ENCODE data around the gene APLN.

APLN gene, protein sequence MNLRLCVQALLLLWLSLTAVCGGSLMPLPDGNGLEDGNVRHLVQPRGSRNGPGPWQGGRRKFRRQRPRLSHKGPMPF

DNA sequence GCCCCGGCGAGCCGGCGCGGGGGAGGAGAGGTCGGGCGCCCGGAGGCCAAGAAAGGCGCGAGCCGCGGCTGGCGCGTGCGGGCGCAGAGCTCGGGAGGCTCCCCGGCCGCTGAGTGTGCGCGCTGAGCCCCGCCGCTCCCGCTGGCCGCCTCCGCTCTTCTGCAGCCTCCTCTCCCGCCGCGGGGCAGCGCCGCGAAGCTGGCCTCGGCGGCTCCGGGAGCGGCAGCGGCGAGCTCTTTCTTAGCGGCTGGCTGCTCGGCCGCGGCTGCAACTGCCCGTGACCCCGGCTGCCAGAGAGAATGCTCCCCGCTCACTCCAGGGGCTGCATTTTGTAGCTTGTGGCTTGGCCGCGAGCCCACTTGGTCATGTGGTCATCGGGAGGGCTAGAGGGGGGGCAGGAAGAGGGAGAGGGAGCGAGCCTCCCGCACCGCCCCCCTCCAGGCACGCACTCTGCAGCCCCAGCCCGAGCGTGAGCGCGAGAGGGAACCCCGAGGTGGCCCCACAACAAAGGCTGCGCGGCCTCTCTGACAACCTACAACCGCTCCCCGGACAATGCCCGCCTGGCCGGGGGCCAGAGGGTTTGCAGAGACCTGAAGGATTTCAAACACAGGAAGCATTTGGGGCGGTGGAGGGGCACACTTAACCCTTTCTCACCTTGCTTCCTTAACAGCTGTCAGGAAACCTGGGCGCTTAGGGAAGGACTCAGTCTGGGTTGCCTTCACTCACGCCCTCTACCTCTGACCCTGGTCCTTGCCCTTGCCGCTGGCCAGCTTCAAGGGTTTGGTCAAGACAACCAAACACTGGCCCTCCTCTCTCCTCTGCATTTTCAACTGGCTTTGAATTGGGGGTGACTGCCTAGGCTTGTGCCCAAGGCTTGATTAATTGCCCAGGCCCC lies at the start of gene APLN:
Gene APLN (minus strand): TSS at position 305 of the 895 bp plus-strand sequence. CDS start 326 bp downstream, outside the sequence.
- H3K9me3 ChIP-seq (ENCODE audit: control insufficient read depth, insufficient read depth, low read length), result no peaks in the 10 kb centered on the region
- peak within 1 kb of the TSS; percentile 51 for H3K9ac ChIP-seq (ENCODE audit: low read depth, low read length)
- peaks cover 6% of the 10 kb centered on the region for H3K4me1 ChIP-seq (ENCODE audit: insufficient read depth, low read length)
- no peaks in the 10 kb centered on the region for H3K36me3 ChIP-seq (ENCODE audit: insufficient read depth, low read length)

GRCh38 chrX:129704491-129704890 lies 49.7 kb upstream of the APLN start:
- H3K36me3 ChIP-seq (ENCODE audit: insufficient read depth, low read length), result no peaks in the 10 kb centered on the region
- no peak overlapping the region for H3K9ac ChIP-seq (ENCODE audit: low read depth, low read length)
- 0 out of 2 replicates have a peak, but pooled peaks cover 3% of the 10 kb centered on the region for H3K9me3 ChIP-seq (ENCODE audit: control insufficient read depth, insufficient read depth, low read length)
- H3K4me1 ChIP-seq (ENCODE audit: insufficient read depth, low read length), result no peaks in the 10 kb centered on the region

DNA sequence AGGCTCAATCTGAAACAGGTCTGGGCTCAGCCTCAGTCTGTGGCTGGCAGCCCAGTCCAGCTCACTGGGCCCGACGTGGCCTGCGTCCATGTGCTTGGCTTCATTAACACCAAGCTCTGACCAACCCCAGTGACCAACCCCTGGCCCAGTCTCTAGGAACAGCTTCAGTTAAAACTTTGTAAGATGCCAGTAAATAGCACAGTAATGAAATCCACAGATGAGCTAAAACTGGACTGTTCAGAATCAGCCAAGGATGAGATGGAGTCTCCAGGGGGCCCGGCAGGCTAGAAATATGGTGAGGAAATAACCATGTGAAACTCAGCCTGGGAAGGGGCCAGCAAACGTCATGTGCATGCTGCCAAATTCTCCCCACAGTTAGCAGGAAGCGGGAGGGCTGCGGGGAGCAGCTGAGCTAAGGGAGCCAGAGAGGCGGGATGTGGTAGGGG lies 46.9 kb upstream of the APLN start:
- Histone ChIP-seq H3K36me3 (ENCODE audit: insufficient read depth, low read length) (no peaks in the 10 kb centered on the region), H3K9me3 (ENCODE audit: control insufficient read depth, insufficient read depth, low read length) (no peaks in the 10 kb centered on the region), H3K9ac (ENCODE audit: low read depth, low read length) (no peak overlapping the region), H3K4me1 (ENCODE audit: insufficient read depth, low read length) (peaks cover 16% of the 10 kb centered on the region)

- H3K9ac ChIP-seq (ENCODE audit: low read depth, low read length), result no peak overlapping the region
- peaks cover 25% of the 10 kb centered on the region for H3K4me1 ChIP-seq (ENCODE audit: insufficient read depth, low read length)
These were observed 45.8 kb upstream of the APLN start for GRCh38 chrX:129700536-129700935.

GRCh38 chrX:129698150-129698549 lies 43.4 kb upstream of the APLN start:
- Histone ChIP-seq H3K4me1 (ENCODE audit: insufficient read depth, low read length) (peaks cover 29% of the 10 kb centered on the region), H3K9ac (ENCODE audit: low read depth, low read length) (no peak overlapping the region), H3K36me3 (ENCODE audit: insufficient read depth, low read length) (no peaks in the 10 kb centered on the region), H3K9me3 (ENCODE audit: control insufficient read depth, insufficient read depth, low read length) (no peaks in the 10 kb centered on the region)

More at GRCh38 chrX:129700536-129700935, 45.8 kb upstream of the APLN start:
- H3K36me3 ChIP-seq (ENCODE audit: insufficient read depth, low read length), result no peaks in the 10 kb centered on the region
- H3K9me3 ChIP-seq (ENCODE audit: control insufficient read depth, insufficient read depth, low read length), result no peaks in the 10 kb centered on the region

DNA sequence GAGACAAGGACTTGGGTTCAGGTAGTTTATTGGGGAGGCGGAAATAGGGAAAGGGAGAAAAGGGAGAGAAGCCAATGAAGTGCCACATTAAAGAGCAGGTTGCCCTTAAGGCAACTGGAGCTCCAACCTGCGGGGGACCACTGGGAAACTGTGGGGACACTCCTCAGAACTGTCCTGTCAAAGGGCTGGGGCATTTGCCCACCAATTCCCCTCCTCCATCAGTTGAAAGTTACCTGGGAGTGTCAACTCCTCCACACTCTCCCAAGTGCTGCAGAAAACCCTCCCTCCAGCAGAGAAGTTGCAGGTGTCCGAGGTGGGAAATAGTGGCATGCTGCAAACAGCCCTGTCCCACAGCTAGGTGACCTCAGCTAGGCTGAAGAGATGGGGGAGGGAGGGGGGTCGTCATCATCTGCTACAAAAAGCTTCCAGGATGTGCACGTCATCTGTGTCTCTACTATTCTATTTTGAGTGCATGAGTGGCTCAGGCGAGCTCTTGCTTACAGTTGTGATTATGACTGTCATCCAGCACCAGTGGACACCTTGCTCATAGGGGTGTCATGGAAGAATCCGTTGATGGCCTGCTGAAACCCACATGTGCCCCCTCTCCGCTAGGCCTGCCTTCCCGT lies 42.6 kb upstream of the APLN start:
- Histone ChIP-seq H3K4me1 (ENCODE audit: insufficient read depth, low read length) (peaks cover 29% of the 10 kb centered on the region), H3K9ac (ENCODE audit: low read depth, low read length) (no peak overlapping the region), H3K36me3 (ENCODE audit: insufficient read depth, low read length) (no peaks in the 10 kb centered on the region), H3K9me3 (ENCODE audit: control insufficient read depth, insufficient read depth, low read length) (no peaks in the 10 kb centered on the region)

DNA sequence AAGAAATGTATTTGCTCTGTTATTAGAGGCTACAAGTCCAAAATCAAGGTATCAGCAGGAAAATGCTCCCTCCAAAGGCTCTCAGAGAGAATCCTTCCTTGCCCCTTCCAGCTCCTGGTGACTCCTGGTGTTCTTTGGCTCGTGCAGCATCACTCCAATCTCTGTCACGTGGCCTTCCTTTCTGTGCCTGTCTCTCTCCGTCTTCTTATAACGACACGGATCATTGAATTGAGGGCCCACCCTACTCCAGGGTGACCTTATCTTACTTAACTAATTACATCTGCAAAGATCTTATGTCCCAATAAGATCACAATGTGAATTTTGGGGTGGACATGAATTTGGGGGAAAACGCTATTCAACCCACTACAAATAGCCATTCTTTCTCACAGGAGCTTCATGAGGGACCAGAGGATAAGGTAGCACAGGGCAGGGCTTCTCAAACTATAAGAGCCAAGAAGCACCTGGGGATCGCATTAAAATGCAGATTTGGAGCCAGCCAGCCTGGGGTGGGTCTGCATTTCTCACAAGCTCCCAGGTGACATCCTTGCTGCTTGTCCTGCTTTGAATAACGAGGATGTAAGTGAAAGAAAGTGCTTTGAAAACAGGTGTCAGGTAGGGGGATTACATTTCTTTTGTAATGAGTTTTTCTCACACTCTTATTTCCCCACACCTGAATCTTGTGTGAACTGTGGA lies 41.9 kb upstream of the APLN start:
- no peaks in the 10 kb centered on the region for H3K36me3 ChIP-seq (ENCODE audit: insufficient read depth, low read length)
- H3K4me1 ChIP-seq (ENCODE audit: insufficient read depth, low read length), result peaks cover 29% of the 10 kb centered on the region
- H3K9ac ChIP-seq (ENCODE audit: low read depth, low read length), result no peak overlapping the region
- no peaks in the 10 kb centered on the region for H3K9me3 ChIP-seq (ENCODE audit: control insufficient read depth, insufficient read depth, low read length)

- Histone ChIP-seq H3K4me1 (ENCODE audit: insufficient read depth, low read length) (peaks cover 29% of the 10 kb centered on the region), H3K9ac (ENCODE audit: low read depth, low read length) (no peak overlapping the region), H3K9me3 (ENCODE audit: control insufficient read depth, insufficient read depth, low read length) (no peaks in the 10 kb centered on the region)
These were observed 41.2 kb upstream of the APLN start for GRCh38 chrX:129695937-129696336.

GRCh38 chrX:129695535-129695934 lies 40.8 kb upstream of the APLN start:
- peaks cover 29% of the 10 kb centered on the region for H3K4me1 ChIP-seq (ENCODE audit: insufficient read depth, low read length)
- no peak overlapping the region for H3K9ac ChIP-seq (ENCODE audit: low read depth, low read length)
- H3K9me3 ChIP-seq (ENCODE audit: control insufficient read depth, insufficient read depth, low read length), result no peaks in the 10 kb centered on the region
- no peaks in the 10 kb centered on the region for H3K36me3 ChIP-seq (ENCODE audit: insufficient read depth, low read length)

More at GRCh38 chrX:129695937-129696336, 41.2 kb upstream of the APLN start:
- H3K36me3 ChIP-seq (ENCODE audit: insufficient read depth, low read length), result no peaks in the 10 kb centered on the region

GRCh38 chrX:129694805-129695204 lies 40.0 kb upstream of the APLN start:
- no peak overlapping the region for H3K9ac ChIP-seq (ENCODE audit: low read depth, low read length)
- no peaks in the 10 kb centered on the region for H3K36me3 ChIP-seq (ENCODE audit: insufficient read depth, low read length)
- no peaks in the 10 kb centered on the region for H3K9me3 ChIP-seq (ENCODE audit: control insufficient read depth, insufficient read depth, low read length)
- peaks cover 32% of the 10 kb centered on the region for H3K4me1 ChIP-seq (ENCODE audit: insufficient read depth, low read length)

DNA sequence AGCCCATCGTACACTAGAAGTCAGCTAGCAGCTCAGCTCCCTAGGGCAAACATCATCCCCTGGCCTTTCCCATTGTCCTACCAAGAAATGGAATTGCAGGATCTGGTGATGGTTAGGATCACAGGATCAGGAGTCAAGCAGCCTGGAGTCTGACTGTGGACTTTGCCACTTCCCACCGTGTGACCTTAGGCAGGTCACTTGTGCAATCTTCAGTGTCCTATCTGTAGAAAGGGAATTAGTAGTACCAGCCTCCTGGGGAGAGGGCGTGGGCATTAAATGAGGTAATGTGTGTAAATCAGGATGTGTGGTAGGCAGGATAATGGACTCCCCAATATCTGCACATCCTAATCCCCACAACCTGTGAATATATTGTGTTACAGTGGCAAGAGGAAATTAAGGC lies 38.6 kb upstream of the APLN start:
- no peaks in the 10 kb centered on the region for H3K9me3 ChIP-seq (ENCODE audit: control insufficient read depth, insufficient read depth, low read length)
- H3K4me1 ChIP-seq (ENCODE audit: insufficient read depth, low read length), result peaks cover 33% of the 10 kb centered on the region
- H3K36me3 ChIP-seq (ENCODE audit: insufficient read depth, low read length), result no peaks in the 10 kb centered on the region
- no peak overlapping the region for H3K9ac ChIP-seq (ENCODE audit: low read depth, low read length)

DNA sequence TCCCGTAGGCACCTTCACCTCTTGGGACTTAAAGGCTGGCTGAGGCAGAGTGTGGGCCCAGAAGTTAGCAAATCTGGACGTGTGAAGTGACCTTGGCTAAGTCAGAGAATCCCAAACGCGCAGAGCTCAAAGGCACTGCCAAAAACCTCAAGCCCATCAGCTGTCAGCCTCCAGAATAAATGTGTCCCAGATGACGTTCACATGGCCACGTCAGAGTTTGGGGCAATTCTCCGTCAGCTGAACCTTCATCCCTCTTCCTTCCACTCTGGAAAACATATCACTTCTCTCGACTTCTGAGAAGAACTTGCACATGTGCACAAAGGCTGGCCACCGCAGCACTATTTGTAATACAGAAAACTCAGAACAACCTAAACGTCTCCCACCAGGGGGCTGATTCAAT lies 35.7 kb upstream of the APLN start:
- H3K9ac ChIP-seq (ENCODE audit: low read depth, low read length), result no peak overlapping the region
- H3K36me3 ChIP-seq (ENCODE audit: insufficient read depth, low read length), result no peaks in the 10 kb centered on the region
- H3K9me3 ChIP-seq (ENCODE audit: control insufficient read depth, insufficient read depth, low read length), result no peaks in the 10 kb centered on the region
- peaks cover 19% of the 10 kb centered on the region for H3K4me1 ChIP-seq (ENCODE audit: insufficient read depth, low read length)

- Histone ChIP-seq H3K4me1 (ENCODE audit: insufficient read depth, low read length) (peaks cover 15% of the 10 kb centered on the region), H3K9ac (ENCODE audit: low read depth, low read length) (no peak overlapping the region), H3K36me3 (ENCODE audit: insufficient read depth, low read length) (no peaks in the 10 kb centered on the region), H3K9me3 (ENCODE audit: control insufficient read depth, insufficient read depth, low read length) (no peaks in the 10 kb centered on the region)
These were observed 35.0 kb upstream of the APLN start for GRCh38 chrX:129689796-129690195.

DNA sequence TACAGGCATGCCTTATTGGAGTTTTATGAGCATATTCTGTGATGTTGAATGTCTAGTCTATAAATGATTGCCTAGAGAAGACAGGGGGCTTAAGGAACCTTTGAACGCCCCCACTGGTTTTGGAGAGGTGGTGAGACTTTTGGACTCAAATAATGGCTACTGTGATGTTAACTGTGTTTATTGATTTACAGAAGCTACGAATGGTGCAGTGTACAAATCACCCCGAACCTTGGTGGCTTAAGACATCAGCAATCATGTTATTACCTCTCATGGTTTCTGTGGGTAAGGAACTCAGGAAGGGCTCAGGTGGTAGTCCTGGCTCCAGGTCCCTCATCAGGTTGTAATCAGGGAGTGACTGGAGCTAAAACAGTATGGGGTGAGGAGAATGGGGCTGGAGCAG lies 33.3 kb upstream of the APLN start:
- H3K9ac ChIP-seq (ENCODE audit: low read depth, low read length), result no peak overlapping the region
- H3K9me3 ChIP-seq (ENCODE audit: control insufficient read depth, insufficient read depth, low read length), result no peaks in the 10 kb centered on the region
- peaks cover 21% of the 10 kb centered on the region for H3K4me1 ChIP-seq (ENCODE audit: insufficient read depth, low read length)
- H3K36me3 ChIP-seq (ENCODE audit: insufficient read depth, low read length), result no peaks in the 10 kb centered on the region

Measured in ES-I3 (cell line).